ENCODE measurements around the gene TXN2.

Gene TXN2

DNA sequence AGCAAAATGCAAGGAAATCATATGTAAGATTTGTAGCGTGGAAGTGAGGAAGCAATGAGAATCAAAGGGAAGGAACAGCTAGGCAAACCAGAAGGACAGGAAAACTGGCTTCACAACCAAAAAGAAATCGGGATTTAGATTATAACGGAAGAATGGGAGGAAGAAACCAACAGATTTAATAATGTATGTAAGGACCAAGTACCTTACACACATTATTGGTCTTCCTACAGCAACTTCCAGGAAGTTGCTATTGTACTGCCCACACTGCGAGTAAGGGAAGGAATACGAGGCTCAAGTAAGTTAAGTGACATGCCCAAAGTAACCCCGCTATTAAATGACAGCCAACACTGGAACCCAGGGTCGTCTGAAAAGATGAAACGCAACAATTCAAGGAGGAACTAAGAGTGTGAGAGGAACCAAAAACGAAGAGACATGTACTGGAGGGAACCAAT, 473 bp downstream of the TXN2 start:
- no peak for FAIRE-seq

DNA sequence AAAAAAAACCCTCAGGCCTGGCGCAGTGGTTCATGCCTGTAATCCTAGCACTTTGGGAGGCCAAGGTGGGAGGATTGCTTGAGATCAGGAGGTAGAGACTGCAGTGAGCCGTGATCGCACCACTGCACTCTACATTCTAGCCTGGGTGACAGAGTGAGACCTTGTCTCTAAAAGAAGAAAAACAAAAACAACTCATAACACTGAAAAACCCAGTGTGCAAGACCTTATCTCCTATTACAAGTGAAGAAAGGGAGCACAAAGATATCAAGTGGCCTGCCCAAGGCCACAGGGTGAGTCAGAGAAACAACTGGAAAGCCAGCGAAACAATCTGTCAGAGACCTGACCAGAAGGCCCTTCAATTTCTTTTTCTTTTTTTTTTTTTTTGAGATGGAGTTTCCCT, 2.5 kb downstream of the TXN2 start:
- FAIRE-seq: no peak

DNA sequence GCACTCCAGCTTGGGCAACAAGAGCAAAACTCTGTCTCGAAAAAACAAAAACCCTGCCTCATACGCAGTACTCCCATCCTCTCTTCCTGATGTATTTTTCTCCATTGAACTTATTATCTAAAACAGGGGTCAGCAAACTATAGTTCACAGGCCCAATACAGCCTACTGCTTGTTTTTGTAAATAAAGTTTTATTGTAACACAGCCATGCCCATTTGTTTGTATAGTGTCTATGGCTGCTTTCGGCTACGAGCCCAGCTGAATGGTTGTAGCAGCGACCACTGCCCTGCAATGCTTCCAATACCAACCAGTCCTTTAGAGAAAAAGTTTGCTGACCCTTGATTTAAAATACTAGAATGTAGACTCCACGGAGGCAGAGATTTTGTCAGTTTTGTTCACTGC, 6.1 kb downstream of the TXN2 start:
- FAIRE-seq: no peak

DNA sequence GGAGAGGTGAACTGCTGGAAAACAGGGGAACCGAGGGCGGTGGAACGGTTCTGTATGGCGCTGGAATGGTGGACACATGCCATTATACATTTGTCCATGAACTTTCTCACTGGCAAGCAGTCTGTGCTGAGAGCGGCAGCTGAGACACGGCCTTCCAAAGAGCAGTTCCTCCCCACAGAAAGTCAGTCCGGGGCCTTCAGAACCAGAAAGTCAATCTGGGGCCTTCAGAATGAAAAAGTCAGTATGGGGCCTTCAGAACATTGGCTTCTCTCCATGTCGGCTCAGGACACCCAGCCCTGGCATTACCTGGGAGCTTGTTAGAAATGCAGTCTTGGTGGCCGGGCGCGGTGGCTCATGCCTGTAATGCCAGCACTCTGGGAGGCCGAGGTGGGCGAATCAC, 8.8 kb downstream of the TXN2 start:
- no peak for FAIRE-seq

DNA sequence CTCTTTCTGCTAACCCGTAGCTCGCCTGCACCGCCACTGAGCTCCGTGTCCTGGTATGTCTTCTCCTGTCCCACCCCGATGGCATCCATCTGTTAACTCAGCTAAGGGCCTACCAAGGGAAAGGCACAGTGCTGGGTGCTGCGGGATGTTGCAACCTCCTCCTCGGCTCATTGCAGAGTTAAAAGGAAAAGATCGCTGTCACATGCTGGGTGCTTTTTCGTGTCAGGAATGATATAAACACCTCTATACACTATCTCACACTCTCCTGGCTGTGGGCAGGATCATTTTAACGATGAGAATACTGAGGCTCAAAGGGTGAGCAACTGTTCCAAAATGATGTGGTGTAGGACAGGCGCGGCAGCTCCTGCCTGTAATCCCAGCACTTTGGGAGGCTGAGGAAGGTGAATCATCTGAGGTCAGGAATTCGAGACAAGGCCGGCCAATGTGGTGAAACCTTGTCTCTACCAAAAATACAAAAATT, 10.1 kb downstream of the TXN2 start:
- FAIRE-seq: no peak

DNA sequence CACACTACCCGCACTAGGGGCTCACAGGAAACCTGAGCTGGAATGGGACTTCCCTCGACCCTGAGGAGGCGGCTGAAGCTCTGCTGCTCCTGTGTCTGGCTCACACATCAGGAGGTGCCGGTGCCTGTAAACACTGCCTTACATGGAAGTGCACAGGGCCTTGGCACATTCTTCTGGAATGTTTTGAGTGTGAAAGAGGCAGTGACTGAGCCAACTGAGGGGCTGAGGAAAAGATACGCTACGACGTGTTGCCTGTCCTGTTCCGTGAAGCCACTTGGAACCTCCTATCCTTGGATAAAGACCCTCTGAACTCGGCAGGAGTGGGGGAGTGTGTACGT, 10.5 kb downstream of the TXN2 start:
- no peak for FAIRE-seq

DNA sequence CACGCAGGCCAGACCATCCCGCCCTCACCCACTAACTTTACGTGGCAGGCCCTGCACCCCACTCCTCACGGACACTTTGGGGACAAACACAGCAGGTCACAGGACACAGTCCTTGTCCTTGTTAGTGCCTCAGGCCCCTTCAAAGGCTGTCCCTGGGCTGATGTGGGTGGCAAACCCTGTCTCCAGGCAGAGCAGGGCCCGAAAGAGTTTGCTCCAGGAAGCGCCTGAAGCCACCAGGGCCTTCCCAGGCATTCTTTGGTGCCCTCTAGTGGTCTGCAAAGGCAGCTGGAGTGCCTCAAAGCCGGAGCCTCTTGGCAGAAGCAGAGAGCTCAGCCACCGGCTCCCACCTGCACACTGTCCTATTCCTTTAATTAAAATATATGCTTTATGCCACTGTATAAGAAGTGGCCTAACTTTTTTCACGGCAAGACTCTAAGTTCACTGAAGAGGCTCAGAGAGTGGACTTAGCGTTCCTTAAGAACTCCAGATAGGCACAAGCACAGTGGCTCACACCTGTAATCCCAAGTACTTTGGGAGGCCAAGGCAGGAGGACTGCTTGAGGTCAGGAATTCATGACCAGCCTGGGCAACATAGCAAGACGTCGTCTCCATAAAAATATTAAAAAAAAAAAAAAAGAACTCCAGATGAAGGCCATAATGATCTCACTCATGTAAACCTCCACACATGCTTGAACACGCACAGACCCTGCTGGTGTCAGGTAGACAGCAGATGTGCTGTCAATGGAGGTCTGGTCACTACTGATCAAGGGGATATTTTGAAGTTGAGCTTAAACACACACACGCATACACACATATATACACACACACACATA, 11.1 kb downstream of the TXN2 start:
- no peak for FAIRE-seq

DNA sequence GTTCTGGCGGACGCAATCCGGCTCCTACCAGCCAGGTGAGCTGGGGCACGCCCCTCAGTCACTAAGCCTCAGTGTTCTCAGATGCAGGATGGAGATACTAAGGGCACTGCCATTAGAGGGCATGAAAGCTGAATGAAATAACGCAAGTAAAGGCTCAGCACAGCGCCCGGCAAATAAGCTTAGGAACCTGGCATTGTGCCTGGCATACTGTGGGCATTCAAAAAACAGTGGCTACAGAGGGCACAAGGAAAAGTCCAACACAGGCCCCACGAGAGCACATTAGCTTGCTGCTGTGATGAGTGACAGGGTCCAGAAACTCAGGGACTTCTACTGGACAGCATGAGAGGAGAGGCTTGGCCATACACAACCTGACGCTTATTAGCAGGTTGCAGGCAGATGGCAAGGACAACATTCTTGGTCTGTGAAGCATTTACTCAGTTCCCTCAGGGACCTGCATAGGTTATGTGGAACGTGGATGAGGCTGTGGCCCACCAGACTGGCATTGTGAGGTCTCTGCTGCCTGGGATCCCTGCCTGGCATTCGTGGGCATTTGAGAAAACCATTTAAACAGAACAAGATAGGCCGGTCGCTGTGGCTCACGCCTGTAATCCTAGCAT, 12.2 kb downstream of the TXN2 start:
- no peak for FAIRE-seq

DNA sequence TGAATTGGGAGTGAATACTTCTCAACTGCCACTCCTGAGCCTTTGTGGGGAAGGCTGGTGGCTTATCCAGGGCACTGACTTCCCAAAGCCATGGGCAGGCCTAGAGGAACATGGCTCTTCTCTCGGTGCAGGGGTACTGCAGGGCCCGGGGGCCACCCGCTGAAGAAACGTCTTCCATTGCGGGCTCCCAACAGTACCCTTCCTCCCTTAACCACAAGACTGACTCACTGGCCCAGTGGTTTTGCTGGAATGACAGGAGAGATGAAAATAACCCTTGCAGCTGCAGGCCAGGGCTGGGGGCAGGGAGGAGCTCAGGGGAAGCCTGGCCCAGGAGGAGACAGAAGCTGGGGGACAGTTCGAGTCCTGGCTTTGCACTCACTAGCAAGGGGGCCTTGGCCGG, 13.5 kb downstream of the TXN2 start:
- FAIRE-seq: no peak

DNA sequence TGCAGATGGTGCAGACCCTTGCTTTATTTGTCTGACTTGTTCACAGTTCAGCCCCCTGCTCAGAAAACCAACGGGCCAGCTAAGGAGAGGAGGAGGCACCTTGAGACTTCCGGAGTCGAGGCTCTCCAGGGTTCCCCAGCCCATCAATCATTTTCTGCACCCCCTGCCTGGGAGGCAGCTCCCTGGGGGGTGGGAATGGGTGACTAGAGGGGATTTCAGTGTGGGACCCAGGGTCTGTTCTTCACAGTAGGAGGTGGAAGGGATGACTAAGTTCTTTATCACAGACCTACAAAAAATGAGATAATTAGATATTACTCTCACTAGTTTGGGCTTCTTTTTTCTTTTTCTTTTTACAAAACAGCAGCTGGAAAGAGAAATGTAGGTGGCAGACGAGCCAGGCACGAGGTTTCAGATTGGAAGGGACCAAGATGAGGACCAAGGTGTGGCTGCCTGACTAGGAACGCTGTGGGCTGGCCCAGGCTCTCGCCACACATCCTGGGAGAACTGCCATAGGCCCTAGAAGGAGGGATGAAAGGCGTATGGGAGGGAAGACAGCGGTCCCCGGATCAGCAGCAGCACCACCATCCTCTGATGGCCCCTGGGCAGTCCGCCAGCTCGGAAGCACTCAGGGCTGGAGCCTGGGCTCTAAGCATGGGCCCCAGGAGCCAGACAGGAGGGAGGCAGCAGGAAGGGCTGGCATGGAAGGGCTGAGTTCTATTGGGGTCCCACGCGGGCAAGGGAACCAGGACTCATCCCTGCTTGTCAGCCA, 14.2 kb downstream of the TXN2 start:
- no peak for FAIRE-seq

DNA sequence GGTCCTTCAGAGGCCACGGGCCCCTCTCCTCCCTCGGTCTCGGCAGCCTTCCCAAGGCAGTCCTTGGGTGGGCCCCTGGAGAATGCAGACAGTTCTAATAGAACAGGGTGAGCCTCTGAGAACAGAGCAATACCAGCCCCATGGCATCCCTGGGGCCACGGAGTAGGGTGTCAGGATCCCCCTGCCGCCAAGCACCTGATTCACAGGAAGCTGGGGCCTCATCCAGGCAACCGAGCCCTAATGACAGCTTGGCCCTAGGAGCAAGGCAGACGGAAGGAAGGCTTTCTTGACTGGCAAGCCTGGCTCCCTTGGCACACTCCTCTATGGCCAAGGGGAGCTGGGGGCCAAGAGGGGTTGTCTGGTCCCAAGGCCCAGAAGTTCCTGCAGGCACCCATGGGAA, 15.2 kb downstream of the TXN2 start:
- FAIRE-seq: no peak

DNA sequence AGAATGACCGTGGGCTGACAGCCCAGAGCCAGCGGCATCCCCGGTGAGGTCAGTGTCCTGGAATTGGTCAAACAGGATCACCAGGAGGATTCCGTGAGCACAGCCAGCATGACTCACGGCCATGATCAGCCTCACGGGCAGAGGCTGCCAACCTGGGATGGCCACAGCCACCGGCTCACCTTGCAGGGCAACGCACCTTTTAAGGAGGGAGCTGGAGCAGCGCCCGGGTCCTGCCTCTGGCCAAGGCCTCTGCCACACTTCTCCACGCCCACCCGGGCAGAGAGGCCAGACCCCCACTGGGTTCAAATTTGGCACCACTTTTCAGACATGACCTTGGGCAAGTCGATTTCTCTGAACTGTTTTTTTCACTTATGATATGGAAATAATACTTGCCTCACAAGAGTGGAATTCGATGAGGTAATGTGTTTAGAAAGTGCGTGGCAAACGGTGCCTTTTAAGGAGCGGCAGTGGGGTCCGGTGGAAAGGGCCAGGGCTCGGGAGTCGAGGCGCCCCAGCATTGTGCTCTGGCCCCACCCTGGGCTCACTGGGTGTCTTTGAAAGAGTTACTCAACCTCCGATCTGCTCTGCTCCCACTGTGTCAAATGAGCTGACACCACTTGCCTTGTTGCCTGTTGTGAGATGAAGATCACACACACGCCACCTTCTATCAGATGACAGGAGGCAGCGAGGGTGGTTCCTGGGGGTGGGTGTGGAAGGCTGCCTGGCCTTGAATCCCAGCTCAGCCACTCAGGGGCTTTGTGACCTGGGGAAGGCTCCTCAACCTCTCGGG, 16.0 kb downstream of the TXN2 start:
- FAIRE-seq: no peak

DNA sequence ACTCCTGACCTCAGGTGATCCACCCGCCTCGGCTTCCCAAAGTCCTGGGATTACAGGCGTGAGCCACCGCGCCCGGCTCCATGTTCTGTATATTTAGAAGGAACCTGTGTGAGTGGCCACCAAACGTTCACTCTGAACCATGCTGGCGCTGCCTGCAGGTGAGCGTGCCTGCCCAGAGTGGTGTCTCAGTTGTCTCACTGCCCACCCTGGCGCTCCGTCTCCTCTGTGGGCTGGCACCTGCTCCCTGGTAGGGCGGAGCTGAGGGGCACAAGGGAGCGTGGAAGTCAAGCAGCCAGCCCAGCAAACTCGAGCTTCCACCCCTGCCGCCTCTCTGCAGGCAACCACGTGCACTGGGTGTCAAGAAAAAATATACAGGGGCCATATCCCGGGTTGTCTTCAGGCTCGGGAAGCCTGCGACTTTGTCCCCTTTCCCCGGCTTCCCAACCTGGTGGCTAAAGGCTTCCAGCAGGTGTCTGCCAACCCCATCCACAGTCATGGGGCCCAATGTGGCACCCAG, 16.7 kb downstream of the TXN2 start:
- FAIRE-seq: no peak

DNA sequence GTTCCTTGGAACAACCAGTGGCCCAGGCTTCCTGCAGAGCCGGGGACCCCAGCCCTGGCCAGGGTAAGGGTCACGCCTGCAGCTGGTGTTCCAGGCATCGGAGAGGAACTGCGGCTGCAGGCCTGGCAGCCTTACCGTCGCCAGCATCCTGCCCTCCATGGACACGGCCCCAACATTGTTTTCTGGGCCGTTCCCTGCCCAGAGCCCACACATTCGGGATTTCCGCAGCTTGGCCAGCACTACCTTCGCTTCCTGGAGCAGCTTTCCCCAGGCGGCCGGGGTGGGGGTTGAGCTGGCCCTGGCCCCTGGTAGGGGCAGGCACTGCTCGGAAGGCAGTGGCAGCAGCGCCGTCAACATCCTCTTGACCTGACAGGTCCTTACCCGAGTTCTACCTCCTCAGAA, 17.7 kb downstream of the TXN2 start:
- FAIRE-seq: no peak

DNA sequence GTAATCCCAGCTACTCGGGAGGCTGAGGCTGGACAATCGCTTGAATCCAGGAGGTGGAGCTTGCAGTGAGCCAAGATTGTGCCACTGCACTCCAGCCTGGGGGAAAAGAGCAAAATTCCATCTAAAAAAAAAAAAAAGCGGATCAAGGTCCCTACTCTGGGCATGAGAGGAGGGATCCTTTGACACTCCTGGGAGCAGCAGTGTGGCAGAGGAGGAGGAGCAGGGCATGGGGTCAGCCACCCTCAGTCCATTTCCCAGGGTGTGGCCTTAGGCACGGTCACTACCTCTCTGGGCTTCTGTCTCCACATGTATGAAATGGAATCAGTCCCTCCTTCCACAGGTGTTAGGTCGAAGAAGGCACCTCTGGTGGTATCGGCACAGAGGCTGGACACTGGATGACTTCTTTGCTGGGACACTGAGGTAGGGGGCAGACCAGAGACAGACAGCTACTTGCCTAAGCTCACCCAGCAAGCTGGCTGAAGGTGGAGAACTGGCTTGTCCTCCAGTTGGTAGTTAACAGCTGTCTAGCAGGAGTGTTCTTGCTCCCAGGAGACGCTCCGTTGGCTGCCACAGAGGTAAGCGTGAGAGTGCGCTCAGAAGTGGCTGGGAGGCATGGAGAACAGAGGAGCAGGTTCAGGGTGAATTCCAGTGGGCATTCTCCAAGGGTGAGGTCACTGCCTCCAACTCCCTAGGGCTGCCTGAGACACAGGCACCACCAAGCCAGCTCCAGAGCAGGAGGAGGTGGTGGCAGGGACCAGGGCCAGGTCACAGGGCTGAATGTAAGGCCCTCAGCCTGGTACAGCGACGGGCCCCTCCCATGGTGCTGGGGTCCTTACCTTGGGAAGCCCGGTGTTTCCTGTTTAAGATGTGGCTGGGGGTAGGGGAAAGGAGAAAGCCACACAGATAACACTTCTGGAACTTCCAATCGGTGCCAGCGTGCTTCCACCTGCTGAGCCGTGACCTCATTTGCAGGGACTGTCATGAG, 19.5 kb downstream of the TXN2 start:
- no peak for FAIRE-seq

DNA sequence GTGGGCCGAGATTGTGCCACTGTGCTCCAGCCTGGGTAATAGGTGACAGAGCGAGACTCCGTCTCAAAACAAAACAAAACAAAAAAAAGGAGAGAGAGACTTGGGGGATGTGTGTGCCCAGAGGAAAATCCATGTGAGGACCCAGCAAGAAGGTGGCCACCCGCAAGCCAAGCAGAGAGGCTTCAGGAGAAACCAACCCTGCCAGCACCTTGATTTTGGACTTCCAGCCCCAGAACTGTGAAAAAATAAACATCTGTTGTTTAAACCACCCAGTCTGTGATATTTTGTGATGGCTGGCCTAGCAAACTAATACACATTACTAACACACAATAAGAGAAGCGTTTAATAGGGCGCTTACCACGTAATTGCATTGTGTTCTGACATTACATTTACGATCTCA, 21.2 kb downstream of the TXN2 start:
- FAIRE-seq: no peak

DNA sequence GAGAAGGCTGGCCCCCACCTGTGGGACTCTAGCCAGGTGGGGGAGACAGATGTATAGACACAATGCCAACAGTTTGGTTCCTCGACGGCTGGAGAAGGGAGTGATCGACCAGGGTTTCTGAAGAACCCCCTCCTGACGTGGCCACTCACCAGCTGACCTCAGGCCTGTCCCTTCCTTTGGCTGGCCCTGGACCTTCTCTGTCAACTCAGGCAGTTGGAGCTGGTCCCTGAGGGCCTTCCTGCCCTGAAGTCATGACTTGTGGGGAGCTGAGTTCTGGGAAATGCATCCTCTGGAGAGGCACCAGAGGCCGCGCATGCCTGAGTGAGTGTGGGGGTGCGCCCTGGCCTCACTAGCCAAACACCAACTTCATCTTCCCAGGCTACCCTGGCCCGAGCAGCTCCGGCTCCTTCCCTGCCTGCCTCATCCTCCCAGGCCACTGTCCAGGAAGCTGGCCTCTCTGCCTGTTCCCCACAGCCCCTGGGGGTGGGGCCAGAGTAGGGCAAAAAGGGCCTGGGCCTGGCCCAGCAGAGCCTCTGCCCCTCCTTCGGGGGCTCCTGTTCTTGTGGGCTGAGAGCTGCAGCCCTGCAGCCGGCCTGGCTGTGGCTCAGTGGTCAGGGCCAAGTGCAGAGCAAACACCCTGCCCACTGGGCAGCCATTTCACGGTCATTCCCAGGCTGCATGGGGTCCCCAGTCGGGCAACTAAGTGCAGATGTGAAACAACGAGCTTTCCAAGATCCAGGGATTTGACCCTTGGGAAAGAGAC, 23.6 kb downstream of the TXN2 start:
- no peak for FAIRE-seq

DNA sequence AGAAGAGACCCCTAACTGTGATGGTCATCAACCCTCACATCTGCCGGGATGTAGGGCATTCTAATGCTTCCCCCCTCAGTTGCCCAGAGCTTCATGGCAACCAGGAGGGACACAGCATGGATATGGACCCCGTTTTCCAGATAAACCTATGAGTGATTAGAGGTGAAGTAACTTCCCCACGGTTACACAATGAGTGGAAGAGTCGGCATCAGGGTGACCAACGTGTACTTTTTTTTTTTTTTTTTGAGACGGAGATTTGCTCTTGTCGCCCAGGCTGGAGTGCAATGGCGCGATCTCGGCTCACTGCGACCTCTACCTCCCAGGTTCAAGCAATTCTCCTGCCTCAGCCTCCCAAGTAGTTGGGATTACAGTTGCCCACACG, 25.0 kb downstream of the TXN2 start:
- FAIRE-seq: no peak

DNA sequence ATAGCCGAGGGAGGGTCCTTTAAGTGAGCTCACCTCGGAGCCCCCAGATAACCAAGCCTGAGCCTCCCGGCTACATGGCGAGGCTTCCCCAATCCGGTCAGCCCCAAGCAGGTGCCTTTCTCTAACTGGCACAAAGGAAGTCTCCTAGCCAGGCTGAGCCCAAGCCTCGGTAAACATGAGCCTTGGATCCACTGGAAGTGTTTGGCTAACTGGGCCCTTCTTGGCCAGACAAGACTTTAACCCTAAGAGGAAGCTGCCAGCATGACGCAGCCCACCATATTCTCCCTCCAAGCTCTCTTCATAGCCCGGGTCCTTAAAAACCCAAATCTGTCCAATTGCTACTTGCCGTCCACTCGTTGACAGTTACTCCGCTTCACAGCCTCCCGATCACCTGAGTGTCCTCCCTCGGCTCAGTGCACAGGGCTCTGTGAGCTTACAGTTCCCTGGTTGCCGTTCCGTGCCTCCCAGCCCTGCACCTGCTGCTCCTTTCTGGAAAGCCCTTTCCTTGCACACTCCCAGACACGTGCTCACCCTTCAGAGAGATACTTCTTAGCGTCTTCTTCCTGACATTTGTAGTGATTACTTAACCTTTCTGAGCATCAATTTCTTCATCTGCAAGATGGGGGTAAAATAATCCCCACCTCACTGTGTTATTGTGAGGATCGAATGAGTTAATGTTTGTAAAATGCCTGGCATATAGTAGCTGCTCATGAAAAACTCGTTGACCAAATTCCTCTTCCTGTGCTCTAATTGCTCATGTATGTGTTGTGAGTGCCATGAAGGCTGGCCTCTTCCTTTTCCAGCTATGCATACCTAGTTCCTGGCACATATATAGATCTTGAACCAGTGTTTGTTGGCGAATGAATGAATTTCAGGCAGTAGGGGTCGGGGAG, 25.6 kb downstream of the TXN2 start:
- no peak for FAIRE-seq
